Stimulated activated memory B cell treated with anti-CD40 and anti-IgM and Interleukin-4, amounts not matched to agents 10 μg/mL and 1 μg/mL and 100 μg/mL, for 72 hours (primary cell): ENCODE results near the gene DPEP3.
A peak's percentile ranks its signal among the peaks of the same experiment; 100 is the strongest.

Experiments
- ATAC-seq: fragments of 150-1000 bp; cut with Tn5 transposase; 2 replicates; pipeline ENCODE4 v1.10.0; 2021
- H3K27ac Mint-ChIP-seq: one replicate; pipeline ENCODE4 v1.8.0; 2022; ENCODE audit warnings: mild to moderate bottlenecking, mixed read lengths
- H3K27me3 Mint-ChIP-seq: one replicate; pipeline ENCODE4 v1.8.0; 2022; ENCODE audit warnings: mixed read lengths
- H3K36me3 Mint-ChIP-seq: one replicate; pipeline ENCODE4 v1.8.0; 2022; ENCODE audit warnings: mixed read lengths
- H3K4me1 Mint-ChIP-seq: one replicate; pipeline ENCODE4 v1.8.0; 2022; ENCODE audit warnings: mixed read lengths
- H3K4me3 Mint-ChIP-seq: one replicate; pipeline ENCODE4 v1.8.0; 2022; ENCODE audit warnings: mild to moderate bottlenecking, moderate library complexity, mixed read lengths
- H3K9me3 Mint-ChIP-seq: one replicate; pipeline ENCODE4 v1.8.0; 2022; ENCODE audit warnings: mixed read lengths

DPEP3 gene

GRCh38 chr16:67936124-67936879 lies 44.0 kb downstream of the DPEP3 start, which contains the start of gene PSMB10:
PSMB10 (minus strand) TSS chr16:67936850; CDS start chr16:67936749, 101 bp downstream.
- Mint-ChIP-seq H3K9me3 (no peaks in the 10 kb centered on the region), H3K27ac (peak within 1 kb of the TSS; percentile 99), H3K4me1 (peaks cover 53% of the 10 kb centered on the region), H3K36me3 (peaks cover 59% of the 10 kb centered on the region), H3K4me3 (peak within 1 kb of the TSS; percentile 100), H3K27me3 (no peaks in the 10 kb centered on the region)
- peak; percentile 21 for ATAC-seq

GRCh38 chr16:67935402-67936123 lies 44.7 kb downstream of the DPEP3 start:
- Mint-ChIP-seq H3K4me3 (peak overlapping the region; percentile 100), H3K4me1 (peaks cover 53% of the 10 kb centered on the region), H3K9me3 (no peaks in the 10 kb centered on the region), H3K27ac (peak overlapping the region; percentile 99), H3K36me3 (peaks cover 62% of the 10 kb centered on the region), H3K27me3 (no peaks in the 10 kb centered on the region)
- peak; percentile 97 for ATAC-seq

- peak overlapping the region; percentile 100 for H3K4me3 Mint-ChIP-seq
- ATAC-seq = no peak
- H3K4me1 Mint-ChIP-seq = peaks cover 48% of the 10 kb centered on the region
- H3K27me3 Mint-ChIP-seq = no peaks in the 10 kb centered on the region
- H3K36me3 Mint-ChIP-seq = peaks cover 60% of the 10 kb centered on the region
- peak overlapping the region; percentile 99 for H3K27ac Mint-ChIP-seq
- no peaks in the 10 kb centered on the region for H3K9me3 Mint-ChIP-seq
Observed at GRCh38 chr16:67935101-67935401, 45.2 kb downstream of the DPEP3 start.

GRCh38 chr16:67934306-67935100 lies 45.8 kb downstream of the DPEP3 start:
- Mint-ChIP-seq H3K4me3 (peak overlapping the region; percentile 100), H3K36me3 (peaks cover 54% of the 10 kb centered on the region), H3K4me1 (peaks cover 42% of the 10 kb centered on the region), H3K27ac (peak overlapping the region; percentile 99), H3K27me3 (no peaks in the 10 kb centered on the region), H3K9me3 (no peaks in the 10 kb centered on the region)
- ATAC-seq = no peak

GRCh38 chr16:67933805-67934204 lies 46.5 kb downstream of the DPEP3 start:
- peaks cover 50% of the 10 kb centered on the region for H3K36me3 Mint-ChIP-seq
- no peaks in the 10 kb centered on the region for H3K9me3 Mint-ChIP-seq
- peak overlapping the region; percentile 99 for H3K27ac Mint-ChIP-seq
- peaks cover 38% of the 10 kb centered on the region for H3K4me1 Mint-ChIP-seq
- no peak overlapping the region for H3K4me3 Mint-ChIP-seq
- no peaks in the 10 kb centered on the region for H3K27me3 Mint-ChIP-seq
- no peak for ATAC-seq

- no peak overlapping the region for H3K4me3 Mint-ChIP-seq
- no peaks in the 10 kb centered on the region for H3K27me3 Mint-ChIP-seq
- no peaks in the 10 kb centered on the region for H3K9me3 Mint-ChIP-seq
- peaks cover 39% of the 10 kb centered on the region for H3K4me1 Mint-ChIP-seq
- no peak for ATAC-seq
- no peak overlapping the region for H3K27ac Mint-ChIP-seq
- H3K36me3 Mint-ChIP-seq = peaks cover 59% of the 10 kb centered on the region
Observed at GRCh38 chr16:67932462-67932840, 47.8 kb downstream of the DPEP3 start.

GRCh38 chr16:67931712-67932461 lies 48.4 kb downstream of the DPEP3 start, which contains the start of gene CTRL:
CTRL (minus strand) TSS chr16:67931862; CDS start chr16:67931852, 10 bp downstream.
- H3K36me3 Mint-ChIP-seq = peaks cover 59% of the 10 kb centered on the region
- no peak within 1 kb of the TSS for H3K4me3 Mint-ChIP-seq
- peaks cover 33% of the 10 kb centered on the region for H3K4me1 Mint-ChIP-seq
- no peaks in the 10 kb centered on the region for H3K27me3 Mint-ChIP-seq
- H3K27ac Mint-ChIP-seq = peak within 1 kb of the TSS; percentile 74
- H3K9me3 Mint-ChIP-seq = no peaks in the 10 kb centered on the region
- no peak for ATAC-seq

GRCh38 chr16:67930678-67931211 lies 49.6 kb downstream of the DPEP3 start:
- Mint-ChIP-seq H3K27me3 (no peaks in the 10 kb centered on the region), H3K4me1 (peaks cover 42% of the 10 kb centered on the region), H3K4me3 (no peak overlapping the region), H3K9me3 (no peaks in the 10 kb centered on the region), H3K36me3 (peaks cover 54% of the 10 kb centered on the region), H3K27ac (peak overlapping the region; percentile 74)
- no peak for ATAC-seq

- Mint-ChIP-seq H3K4me1 (peaks cover 42% of the 10 kb centered on the region), H3K36me3 (peaks cover 49% of the 10 kb centered on the region), H3K9me3 (no peaks in the 10 kb centered on the region), H3K27me3 (no peaks in the 10 kb centered on the region), H3K4me3 (no peak overlapping the region), H3K27ac (no peak overlapping the region)
- ATAC-seq = no peak
Observed at GRCh38 chr16:67930191-67930590, 50.1 kb downstream of the DPEP3 start.

GRCh38 chr16:67928561-67929364 lies 51.5 kb downstream of the DPEP3 start:
- no peaks in the 10 kb centered on the region for H3K9me3 Mint-ChIP-seq
- no peaks in the 10 kb centered on the region for H3K27me3 Mint-ChIP-seq
- no peak overlapping the region for H3K27ac Mint-ChIP-seq
- H3K36me3 Mint-ChIP-seq = peaks cover 36% of the 10 kb centered on the region
- H3K4me1 Mint-ChIP-seq = peaks cover 40% of the 10 kb centered on the region
- no peak overlapping the region for H3K4me3 Mint-ChIP-seq
- peak; percentile 84 for ATAC-seq

GRCh38 chr16:67928147-67928546 lies 52.2 kb downstream of the DPEP3 start:
- no peak overlapping the region for H3K27ac Mint-ChIP-seq
- no peak for ATAC-seq

GRCh38 chr16:67927131-67927941 lies 53.0 kb downstream of the DPEP3 start:
- peaks cover 23% of the 10 kb centered on the region for H3K36me3 Mint-ChIP-seq
- peaks cover 37% of the 10 kb centered on the region for H3K4me1 Mint-ChIP-seq
- no peak for ATAC-seq
- no peak overlapping the region for H3K4me3 Mint-ChIP-seq
- peak overlapping the region; percentile 74 for H3K27ac Mint-ChIP-seq
- no peaks in the 10 kb centered on the region for H3K9me3 Mint-ChIP-seq
- H3K27me3 Mint-ChIP-seq = no peaks in the 10 kb centered on the region

More at GRCh38 chr16:67928147-67928546, 52.2 kb downstream of the DPEP3 start:
- H3K9me3 Mint-ChIP-seq = no peaks in the 10 kb centered on the region
- peaks cover 30% of the 10 kb centered on the region for H3K36me3 Mint-ChIP-seq
- H3K4me3 Mint-ChIP-seq = no peak overlapping the region
- no peaks in the 10 kb centered on the region for H3K27me3 Mint-ChIP-seq
- H3K4me1 Mint-ChIP-seq = peaks cover 37% of the 10 kb centered on the region

GRCh38 chr16:67926181-67926750 lies 54.0 kb downstream of the DPEP3 start:
- H3K27me3 Mint-ChIP-seq = no peaks in the 10 kb centered on the region
- peak; percentile 5 for ATAC-seq
- peak overlapping the region; percentile 74 for H3K27ac Mint-ChIP-seq
- peaks cover 44% of the 10 kb centered on the region for H3K4me1 Mint-ChIP-seq
- H3K4me3 Mint-ChIP-seq = no peak overlapping the region
- H3K36me3 Mint-ChIP-seq = peaks cover 13% of the 10 kb centered on the region
- H3K9me3 Mint-ChIP-seq = no peaks in the 10 kb centered on the region
